ENCODE results near the gene GNPAT.

GNPAT gene

GRCh38 chr1:231213831-231214573 lies 27.0 kb upstream of the GNPAT start:
- no peak for DNase-seq (ENCODE audit: low spot score)

DNA sequence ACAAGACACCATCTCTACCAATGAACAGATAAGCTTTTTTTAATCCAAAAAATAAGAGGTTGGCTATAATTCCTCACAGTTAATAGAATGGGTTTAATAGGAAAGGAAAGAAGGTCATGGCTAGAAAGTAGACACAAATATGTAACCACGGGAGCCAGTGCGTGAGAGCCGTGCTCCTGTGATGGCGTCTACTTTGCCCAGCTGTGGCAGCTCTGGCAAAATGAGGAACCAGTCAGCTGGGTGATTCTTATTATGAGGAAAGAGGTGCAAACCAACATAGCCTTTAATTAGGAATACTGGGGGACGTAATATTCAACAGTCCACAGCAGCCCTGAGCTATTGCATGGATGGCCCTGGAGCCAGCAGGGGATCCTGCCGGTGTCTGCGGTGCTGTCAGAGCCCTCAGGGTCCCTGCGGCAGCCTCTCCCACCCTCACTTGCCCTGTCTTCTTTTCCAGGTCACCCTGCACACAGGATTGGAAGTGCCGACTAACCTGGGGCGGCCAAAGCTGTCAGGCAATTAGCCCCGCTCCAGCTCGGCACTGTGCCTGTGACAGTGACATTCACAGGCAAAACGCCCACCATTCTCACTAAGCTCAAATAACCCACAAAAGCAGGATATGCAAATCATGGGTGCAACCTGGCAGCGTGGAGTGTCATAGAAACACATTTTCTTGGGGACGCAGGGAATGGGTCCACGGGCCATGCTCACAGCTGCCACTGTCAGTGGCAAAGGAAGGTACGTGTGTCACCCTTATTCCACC lies 25.9 kb upstream of the GNPAT start:
- DNase-seq (ENCODE audit: low spot score), result no peak

GRCh38 chr1:231215681-231216385 lies 25.2 kb upstream of the GNPAT start:
- no peak for DNase-seq (ENCODE audit: low spot score)

GRCh38 chr1:231216498-231216897 lies 24.5 kb upstream of the GNPAT start:
- no peak for DNase-seq (ENCODE audit: low spot score)

GRCh38 chr1:231217056-231217455 lies 24.0 kb upstream of the GNPAT start:
- DNase-seq (ENCODE audit: low spot score), result no peak

DNA sequence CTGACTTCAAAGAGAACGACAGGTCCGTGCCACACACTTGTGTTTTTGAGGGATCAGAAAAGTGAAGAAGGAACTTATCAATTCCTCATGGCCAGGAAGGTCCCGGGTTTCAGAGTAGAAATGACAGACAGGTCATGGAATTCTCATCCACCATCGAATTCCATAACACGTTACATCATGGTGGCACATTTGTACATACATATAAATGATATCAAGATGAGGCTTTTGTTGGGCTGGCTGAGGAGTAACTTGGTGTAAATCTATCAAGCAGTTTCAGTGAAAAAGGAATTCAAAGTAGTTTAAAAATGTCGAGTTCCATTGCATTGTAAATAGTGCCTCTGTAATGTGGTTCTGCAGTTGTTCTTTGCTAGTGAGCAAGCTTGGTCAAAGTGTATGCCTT lies 22.9 kb upstream of the GNPAT start:
- no peak for DNase-seq (ENCODE audit: low spot score)

DNA sequence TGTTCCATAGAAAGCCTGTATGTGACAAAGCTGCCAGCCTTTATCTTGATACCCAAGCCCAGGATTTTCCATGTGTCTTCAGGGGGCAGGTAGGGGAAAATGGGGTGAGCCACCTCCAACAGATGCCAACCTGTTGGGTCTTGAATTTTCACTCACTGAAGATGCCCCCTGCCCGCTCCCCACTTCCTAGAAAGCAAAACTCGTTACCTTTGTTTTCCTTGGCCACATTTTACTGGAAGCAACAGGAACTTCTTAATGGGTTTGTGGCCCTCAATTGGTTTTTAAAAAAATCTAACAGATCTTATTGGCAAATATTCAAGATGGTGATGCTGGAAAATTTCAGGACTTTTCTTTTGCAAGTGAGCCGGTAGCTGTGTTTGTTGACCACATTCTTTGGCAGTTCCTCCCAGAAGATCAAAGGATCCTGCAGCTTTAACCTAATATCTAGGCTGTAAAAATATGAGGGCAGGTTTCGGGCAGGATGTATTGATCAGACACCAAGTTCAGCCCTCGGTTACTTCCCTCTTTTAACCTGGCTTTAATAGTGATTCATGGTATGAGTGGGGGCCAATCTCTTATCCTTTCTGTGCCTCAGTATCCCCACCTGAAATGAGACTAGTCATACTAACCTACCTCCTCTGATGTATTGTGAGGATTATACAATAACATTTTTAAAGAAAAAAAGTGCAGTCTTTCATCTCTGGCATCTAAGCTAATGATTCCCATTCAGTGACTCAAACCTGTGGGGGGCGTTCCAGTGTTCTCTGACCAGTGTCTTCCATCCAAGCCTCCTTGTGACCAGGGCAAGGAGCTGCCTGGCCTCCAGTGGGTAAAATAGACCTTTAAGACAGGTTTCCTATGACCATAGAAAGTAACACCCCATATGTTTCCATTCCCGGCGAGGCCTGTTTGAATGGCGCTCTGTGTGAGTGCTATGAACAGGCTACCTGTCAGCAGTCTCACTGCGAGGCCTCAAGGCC lies 21.3 kb upstream of the GNPAT start:
- DNase-seq (ENCODE audit: low spot score), result no peak

DNA sequence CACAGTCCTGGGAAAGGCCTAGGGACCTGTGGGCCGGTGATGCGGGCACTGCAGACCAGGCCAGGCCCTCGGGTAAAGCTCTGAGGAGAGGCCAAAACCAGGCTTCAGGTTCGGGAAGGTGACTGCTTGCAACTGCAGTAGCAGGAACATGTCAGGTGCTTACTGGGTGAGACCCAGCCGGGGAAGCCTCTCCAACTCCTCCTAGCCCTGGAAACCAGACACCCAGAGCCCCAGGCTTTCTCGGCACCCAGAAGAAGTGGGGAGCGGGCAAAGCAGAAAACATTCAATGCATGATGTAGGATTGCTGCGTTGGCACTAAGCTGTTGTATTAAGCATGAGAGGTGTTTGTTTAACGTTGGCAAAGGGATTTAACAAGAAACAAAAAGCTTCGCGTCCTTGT lies 20.2 kb upstream of the GNPAT start:
- no peak for DNase-seq (ENCODE audit: low spot score)

GRCh38 chr1:231226156-231226555 lies 14.9 kb upstream of the GNPAT start:
- DNase-seq (ENCODE audit: low spot score), result no peak

DNA sequence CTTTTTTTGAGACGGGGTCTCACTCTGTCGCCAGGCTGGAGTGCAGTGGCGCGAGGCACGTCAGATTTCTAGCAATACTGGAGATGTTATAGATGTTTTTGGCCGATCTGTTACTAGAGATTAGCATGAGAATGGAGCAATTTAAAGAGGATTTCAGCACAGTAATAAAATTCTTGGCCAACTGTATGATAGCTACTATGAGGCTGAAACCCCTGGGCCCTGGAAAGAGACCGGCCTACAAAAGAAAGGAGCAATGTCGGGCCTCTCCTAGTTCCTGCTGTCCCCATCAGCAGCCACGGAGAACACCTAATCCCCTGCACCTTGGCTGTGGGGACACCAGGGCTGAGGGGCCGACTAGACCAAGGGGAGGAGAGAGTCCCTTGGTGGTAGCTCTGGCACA lies 9.5 kb upstream of the GNPAT start:
- DNase-seq (ENCODE audit: low spot score), result no peak

DNA sequence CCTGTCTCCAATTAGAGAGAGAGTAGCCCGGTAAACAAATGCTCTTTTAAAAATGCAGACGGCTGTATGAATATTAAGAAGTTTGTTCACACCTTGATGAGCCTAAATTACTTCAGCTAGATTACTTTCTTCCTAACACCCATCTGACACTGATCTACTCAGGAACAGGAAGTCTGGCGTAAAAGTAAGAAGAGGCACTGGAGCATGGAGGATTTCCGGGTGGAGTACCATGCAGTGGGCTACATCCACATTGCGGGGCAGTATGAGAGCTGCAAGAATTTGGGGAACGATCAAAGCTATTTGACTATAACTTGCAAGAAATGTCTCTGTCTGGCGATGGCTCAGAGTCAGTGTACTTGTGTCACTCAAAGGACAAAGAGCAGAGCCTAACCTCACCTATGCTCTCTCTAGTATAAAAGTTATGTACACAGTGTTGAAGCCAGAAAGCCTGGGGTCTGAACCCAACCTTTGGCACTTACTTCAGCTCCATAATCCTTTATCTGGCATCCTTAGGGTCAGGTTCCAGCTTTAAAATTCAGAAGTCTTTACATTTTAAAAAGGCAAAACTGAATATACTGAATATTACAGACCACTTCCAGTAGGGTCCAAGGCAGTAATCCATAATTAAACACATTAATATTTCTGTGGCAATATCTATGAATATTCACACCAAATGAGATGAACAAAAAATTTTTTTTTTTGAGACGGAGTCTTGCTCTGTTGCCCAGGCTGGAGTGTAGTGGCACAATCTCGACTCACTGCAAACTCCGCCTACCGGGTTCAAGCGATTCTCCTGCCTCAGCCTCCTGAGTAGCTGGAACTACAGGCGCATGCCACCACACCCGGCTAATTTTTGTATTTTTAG lies 7.9 kb upstream of the GNPAT start:
- no peak for DNase-seq (ENCODE audit: low spot score)

DNA sequence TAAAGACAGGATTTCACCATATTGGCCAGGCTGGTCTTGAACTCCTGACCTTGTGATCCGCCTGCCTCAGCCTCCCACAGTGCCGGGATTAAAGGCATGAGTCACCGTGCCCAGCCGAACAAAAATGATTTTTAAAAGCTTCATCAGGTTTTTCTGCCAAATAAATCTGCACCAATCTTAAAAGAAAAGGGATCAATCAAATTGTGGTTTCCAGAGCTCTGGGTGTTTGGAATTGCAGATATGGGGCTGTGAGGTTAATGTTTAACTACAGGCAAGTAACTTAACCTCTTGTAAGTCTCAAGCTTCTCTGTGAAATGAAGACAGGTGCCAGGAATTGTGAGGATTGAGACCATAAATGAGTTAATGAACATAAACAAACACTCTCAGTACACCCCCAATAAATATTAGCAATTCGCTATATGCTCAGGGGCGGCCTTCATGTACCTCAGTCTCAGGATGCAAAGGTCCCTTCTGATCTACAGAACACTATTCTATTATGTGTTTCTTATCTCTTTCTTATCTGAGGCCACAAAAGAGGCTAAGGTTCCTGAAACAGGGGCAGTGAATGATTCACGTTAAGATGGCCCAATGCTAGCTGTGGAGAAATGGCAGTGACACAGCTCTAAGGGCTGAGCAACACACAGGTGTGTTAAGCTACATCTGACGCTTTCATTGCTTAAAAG lies 7.1 kb upstream of the GNPAT start:
- DNase-seq (ENCODE audit: low spot score), result no peak

GRCh38 chr1:231234506-231234905 lies 6.5 kb upstream of the GNPAT start:
- DNase-seq (ENCODE audit: low spot score), result no peak

- no peak for DNase-seq (ENCODE audit: low spot score)
These were observed 5.3 kb upstream of the GNPAT start for GRCh38 chr1:231235526-231236207.

DNA sequence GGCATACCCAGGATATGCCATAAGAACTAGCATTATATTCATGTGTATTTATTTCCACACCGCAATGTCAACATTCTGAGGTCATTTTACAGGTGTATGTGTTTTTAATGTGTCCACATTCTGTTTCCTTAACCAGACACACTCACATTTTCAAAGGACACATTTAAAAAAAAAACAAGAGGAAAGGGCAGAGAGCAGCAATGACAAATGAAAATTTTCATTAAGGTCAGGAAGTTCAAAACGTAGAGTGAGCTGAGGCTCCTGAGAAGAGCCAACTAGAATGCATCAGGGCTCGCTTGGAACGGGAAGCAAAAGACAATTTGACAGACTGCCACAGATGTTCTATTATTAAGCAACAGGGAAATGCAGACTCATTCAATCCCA lies 4.8 kb upstream of the GNPAT start:
- no peak for DNase-seq (ENCODE audit: low spot score)

DNA sequence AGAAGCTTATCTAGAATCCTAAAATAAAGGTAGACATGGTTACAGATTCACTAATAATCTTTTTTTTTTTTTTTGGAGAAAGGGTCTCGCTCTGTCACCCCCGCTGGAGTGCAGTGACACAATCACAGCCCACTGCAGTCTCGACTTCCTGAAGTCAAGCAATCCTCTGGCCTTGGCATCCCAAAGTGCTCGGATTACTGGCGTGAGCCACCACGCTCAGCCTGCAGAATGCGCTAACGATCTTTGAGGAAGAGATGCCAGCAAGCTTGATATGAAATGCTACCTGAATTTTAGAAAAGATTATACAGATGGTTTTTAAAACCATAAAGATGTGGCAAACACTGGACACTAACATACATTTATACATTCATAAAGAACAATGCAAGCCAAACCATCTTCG lies 4.1 kb upstream of the GNPAT start:
- DNase-seq (ENCODE audit: low spot score), result no peak

DNA sequence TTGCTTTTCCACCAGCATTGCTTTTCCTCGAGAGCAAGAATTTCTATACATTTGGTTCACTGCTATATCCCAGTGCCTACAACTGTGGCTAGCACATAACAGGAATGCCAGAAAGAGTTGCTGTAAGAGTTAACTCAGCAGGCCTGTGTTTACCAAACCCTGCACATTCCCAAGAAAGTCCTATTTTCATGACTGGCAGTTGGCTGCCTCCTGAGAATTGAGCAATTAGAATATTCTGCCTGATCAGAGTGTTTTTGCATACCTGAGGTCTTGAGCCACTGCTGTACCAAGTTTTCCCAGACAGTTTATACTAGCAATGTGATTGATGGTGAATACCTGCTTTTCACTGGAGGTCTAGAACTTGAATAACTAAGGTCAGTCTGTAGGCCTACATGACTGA lies 2.7 kb upstream of the GNPAT start:
- no peak for DNase-seq (ENCODE audit: low spot score)

DNA sequence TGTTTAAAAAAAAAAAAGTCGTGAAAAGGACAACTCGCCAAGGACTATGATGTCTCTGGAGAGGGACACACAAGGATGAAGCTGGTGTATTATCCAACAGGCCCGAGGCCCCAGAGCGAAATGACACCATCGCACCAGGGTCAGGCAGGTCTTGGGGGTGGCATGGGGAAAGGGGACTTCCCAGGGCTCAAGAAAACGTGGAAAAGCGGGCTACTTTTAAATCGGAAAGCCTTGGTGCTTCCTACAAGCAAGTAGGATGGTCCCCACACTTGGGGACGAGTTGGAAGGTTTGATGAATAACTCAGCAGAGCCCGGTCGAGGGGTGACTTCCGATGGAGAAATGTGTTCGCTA lies 505 bp upstream of the GNPAT start:
- no peak for DNase-seq (ENCODE audit: low spot score)

DNA sequence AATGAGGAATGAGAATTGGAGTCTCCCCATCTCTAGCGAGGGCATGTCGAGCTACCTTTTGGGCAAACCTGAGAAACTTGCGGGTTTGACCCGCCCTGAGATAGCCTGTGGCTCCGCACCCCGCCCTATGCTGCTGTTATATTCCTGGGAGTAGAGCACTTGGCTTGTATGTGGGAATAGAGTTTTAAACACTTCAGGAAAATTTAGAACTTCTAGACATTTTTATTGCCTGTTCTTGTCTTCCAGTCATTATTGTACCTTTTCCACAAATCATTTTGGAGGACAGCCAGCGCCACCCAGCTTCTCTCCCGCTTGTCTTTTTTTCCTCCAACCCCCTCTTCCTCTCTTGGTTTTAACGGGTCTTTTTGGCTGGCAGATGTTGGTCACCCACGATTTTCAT lies 738 bp downstream of the GNPAT start:
- DNase-seq (ENCODE audit: low spot score), result no peak
